ENCODE results near the gene ACVR1B. TPM values are rescaled to one million over a fixed set of nuclear protein-coding genes. Genes with fewer than 3 reads are reported as not detected.
A peak's percentile ranks its signal among the peaks of the same experiment; 100 is the strongest.

ACVR1B gene
- total RNA-seq, 1 donor from 2014 or later: 18.7 TPM

GRCh38 chr12:51970904-51971646, 19.6 kb downstream of the ACVR1B start:
- DNase-seq (ENCODE audit: low spot score in 2 of 2): no peak
- H3K27me3 ChIP-seq: no peaks in the 10 kb centered on the region
- intact Hi-C loops (cut with DNase I): no loop called here
- TF ChIP-seq, protein P1, sequence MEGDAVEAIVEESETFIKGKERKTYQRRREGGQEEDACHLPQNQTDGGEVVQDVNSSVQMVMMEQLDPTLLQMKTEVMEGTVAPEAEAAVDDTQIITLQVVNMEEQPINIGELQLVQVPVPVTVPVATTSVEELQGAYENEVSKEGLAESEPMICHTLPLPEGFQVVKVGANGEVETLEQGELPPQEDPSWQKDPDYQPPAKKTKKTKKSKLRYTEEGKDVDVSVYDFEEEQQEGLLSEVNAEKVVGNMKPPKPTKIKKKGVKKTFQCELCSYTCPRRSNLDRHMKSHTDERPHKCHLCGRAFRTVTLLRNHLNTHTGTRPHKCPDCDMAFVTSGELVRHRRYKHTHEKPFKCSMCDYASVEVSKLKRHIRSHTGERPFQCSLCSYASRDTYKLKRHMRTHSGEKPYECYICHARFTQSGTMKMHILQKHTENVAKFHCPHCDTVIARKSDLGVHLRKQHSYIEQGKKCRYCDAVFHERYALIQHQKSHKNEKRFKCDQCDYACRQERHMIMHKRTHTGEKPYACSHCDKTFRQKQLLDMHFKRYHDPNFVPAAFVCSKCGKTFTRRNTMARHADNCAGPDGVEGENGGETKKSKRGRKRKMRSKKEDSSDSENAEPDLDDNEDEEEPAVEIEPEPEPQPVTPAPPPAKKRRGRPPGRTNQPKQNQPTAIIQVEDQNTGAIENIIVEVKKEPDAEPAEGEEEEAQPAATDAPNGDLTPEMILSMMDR (IDR thresholded peaks at IDR 0.05): peak in 2 of 3 experiments; percentile 22 to 38
- peaks cover 0 to 27% of the 10 kb centered on the region in 2 donors for H3K4me1 ChIP-seq
- H3K9me3 ChIP-seq: no peaks in the 10 kb centered on the region
- no peak overlapping the region for H3K4me3 ChIP-seq
- H3K27ac ChIP-seq: no peak overlapping the region
- peaks cover 6 to 11% of the 10 kb centered on the region in 2 donors for H3K36me3 ChIP-seq

GRCh38 chr12:51971679-51972421, 20.4 kb downstream of the ACVR1B start:
- intact Hi-C loops (cut with DNase I): no loop called here
- Histone ChIP-seq H3K4me1 (peaks cover 0 to 27% of the 10 kb centered on the region in 2 donors), H3K27me3 (no peaks in the 10 kb centered on the region), H3K36me3 (peaks cover 13 to 19% of the 10 kb centered on the region in 2 donors), H3K9me3 (no peaks in the 10 kb centered on the region), H3K4me3 (no peak overlapping the region), H3K27ac (no peak overlapping the region)
- DNase-seq (ENCODE audit: low spot score in 2 of 2): no peak
- TF ChIP-seq, protein P1 (IDR thresholded peaks at IDR 0.05): no peak

GRCh38 chr12:51972422-51972812, 20.9 kb downstream of the ACVR1B start:
- Histone ChIP-seq H3K36me3 (peaks cover 14 to 25% of the 10 kb centered on the region in 2 donors), H3K27ac (no peak overlapping the region), H3K4me1 (peaks cover 0 to 27% of the 10 kb centered on the region in 2 donors), H3K9me3 (no peaks in the 10 kb centered on the region), H3K27me3 (no peaks in the 10 kb centered on the region), H3K4me3 (no peak overlapping the region)
- TF ChIP-seq, protein P1 (IDR thresholded peaks at IDR 0.05): no peak
- no peak for DNase-seq (ENCODE audit: low spot score in 2 of 2)
- intact Hi-C loops (cut with DNase I): no loop called here

- Histone ChIP-seq H3K27ac (peak overlapping the region in 1 of 2 donors; percentile 19), H3K4me1 (peaks cover 0 to 29% of the 10 kb centered on the region in 2 donors), H3K36me3 (peaks cover 14 to 28% of the 10 kb centered on the region in 2 donors), H3K4me3 (no peak overlapping the region), H3K9me3 (no peaks in the 10 kb centered on the region), H3K27me3 (no peaks in the 10 kb centered on the region)
- DNase-seq (ENCODE audit: low spot score in 2 of 2): peak; percentile 30 to 81
- TF ChIP-seq, protein P1 (IDR thresholded peaks at IDR 0.05): no peak
- intact Hi-C loops (cut with DNase I): no loop called here
These were observed 21.4 kb downstream of the ACVR1B start for GRCh38 chr12:51972849-51973273.

DNA sequence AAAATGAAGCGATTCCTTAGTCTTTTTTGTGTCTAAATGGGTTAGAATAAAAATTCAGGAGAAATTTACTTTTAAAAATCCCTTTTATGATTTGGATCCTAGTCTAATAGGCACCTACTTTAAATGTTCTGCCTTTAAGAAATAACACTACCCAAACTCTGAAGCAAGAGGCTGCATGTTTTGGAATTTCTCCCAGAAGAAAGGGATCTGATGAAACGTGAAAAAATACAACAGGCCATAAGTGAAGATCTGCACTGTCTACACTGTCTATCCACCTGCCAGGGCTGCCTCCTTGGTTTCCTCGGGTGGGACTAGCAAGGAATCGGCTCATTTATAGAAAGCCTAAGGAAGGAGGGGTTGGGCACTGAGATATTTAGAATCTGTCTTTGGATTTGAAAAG, 22.1 kb downstream of the ACVR1B start:
- intact Hi-C loops (cut with DNase I): no loop called here
- H3K27me3 ChIP-seq: no peaks in the 10 kb centered on the region
- TF ChIP-seq, protein P1 (IDR thresholded peaks at IDR 0.05): no peak
- no peak overlapping the region for H3K4me3 ChIP-seq
- H3K4me1 ChIP-seq: peaks cover 0 to 30% of the 10 kb centered on the region in 2 donors
- no peak for DNase-seq (ENCODE audit: low spot score in 2 of 2)
- no peaks in the 10 kb centered on the region for H3K9me3 ChIP-seq
- H3K27ac ChIP-seq: peak overlapping the region in 1 of 2 donors; percentile 19
- H3K36me3 ChIP-seq: peaks cover 14 to 33% of the 10 kb centered on the region in 2 donors

All from ascending aorta (tissue), 2 donors.